Measurements from ENCODE around the gene MYRIP.

MYRIP gene

DNA sequence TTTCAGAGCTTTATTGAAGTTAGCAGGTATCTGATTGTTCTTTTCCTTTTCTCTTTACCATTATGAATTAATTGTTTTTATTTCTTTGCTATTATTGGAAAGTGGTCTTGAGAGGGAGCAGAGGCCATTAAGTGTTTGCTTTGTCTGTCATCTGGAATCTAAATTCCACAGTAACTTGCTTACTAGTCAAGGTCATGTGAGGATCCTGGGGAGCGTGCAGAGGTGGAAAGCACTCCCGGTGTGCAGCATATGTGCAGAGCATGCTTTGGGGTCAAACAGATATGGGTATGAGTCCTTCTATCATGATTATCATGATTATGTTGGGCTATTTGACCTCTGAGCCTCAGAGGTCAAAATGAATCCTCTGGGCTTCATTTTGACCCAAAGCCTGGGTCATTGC lies 96.4 kb downstream of the MYRIP start:
- DNase-seq (ENCODE audit: low read depth in 2 of 2) = no peak

DNA sequence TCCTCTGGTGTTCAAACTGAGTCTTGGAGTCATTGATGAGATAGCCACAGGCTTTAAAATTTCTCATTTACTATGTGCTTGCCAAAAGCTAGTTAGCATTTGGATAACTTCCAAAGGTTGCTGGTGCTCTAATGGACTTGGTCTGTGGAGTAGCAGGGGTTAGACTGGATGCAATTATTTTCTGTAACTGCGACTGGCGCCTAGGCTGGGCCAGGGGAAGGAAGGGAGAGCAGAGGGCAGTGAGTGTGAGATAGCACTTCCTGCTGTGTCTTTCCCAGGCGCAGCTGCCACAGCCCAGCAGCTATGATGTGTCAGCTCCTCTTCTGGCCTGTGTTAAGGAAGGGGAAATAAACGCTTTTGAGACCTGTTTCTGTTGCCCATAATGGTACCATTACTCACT lies 98.6 kb downstream of the MYRIP start:
- no peak for DNase-seq (ENCODE audit: low read depth in 2 of 2)

- no peak for DNase-seq (ENCODE audit: low read depth in 2 of 2)
Measured at GRCh38 chr3:39910135-39910534, 100.7 kb downstream of the MYRIP start.

GRCh38 chr3:39910826-39911464 lies 101.5 kb downstream of the MYRIP start:
- no peak for DNase-seq (ENCODE audit: low read depth in 2 of 2)

DNA sequence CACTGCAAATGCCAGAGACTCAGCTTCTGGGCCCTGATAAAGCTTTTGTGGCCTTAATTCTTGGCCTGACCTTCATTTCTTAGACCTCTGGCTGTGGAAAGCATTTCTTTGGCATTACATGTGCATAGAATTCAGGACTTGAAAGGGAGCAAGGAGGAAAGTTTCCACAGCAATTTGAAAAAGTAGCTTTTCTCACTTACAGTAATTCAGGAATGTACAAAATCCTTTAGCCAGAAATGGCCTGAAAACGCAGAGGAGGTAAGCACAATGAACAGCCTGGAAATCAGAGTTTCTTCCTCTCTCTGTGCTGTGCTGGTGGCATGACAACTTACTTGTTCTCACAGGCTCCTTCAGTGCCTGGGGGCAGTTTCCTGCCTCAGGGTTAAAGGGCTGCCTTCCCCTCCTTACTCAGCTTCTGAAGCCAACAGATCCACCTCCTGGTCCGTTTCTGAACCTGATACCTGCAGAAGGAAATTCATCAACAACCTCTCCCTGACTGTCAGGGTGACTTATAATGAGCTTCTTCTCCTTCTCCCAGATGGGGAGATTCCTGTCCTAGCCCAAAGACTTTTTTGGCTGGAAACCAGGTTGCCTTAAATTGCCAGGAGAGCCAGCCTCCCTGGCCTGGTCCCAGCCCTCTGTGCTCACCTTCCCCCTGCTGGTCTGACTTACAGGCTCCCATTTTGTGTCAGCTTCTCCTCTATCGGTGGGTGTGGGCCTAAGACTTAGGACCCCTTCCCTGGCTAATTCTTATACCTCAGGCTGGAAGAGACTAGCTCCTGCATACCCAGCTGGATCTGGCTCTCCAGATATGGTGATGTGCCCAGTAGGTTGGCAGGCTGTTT lies 102.3 kb downstream of the MYRIP start:
- no peak for DNase-seq (ENCODE audit: low read depth in 2 of 2)

GRCh38 chr3:39915027-39915426 lies 105.6 kb downstream of the MYRIP start:
- no peak for DNase-seq (ENCODE audit: low read depth in 2 of 2)

DNA sequence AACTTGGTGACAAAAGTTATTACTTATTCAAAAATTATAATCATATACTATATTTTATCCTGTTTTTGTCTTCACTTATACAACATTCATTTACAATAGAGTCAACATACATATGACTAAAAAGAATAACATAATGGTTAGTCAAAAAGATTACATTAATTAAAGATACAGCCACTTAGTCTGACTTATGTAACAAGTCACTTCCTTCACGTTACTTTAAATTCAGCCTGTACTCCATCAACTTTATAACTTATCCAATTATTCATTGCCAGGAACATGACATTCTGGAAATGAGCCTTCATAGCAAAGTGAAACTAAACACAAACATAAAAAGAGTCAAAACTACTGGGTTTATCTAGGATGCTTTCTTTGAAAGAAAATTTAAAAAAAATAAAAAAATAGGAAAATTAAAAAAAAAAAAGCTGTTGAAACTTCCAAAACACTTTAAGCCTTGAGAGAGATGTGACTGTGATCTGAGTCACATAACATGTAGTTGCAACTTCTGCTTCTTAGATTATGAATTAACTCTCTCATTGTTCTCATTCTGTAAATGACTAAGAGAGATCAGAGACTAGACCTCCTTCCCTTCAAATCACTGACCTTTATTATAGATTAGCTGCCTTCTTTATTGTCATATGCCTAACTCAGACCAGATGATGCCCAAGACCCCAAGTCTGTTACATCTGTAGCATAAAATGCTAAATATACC lies 107.8 kb downstream of the MYRIP start:
- no peak for DNase-seq (ENCODE audit: low read depth in 2 of 2)

DNA sequence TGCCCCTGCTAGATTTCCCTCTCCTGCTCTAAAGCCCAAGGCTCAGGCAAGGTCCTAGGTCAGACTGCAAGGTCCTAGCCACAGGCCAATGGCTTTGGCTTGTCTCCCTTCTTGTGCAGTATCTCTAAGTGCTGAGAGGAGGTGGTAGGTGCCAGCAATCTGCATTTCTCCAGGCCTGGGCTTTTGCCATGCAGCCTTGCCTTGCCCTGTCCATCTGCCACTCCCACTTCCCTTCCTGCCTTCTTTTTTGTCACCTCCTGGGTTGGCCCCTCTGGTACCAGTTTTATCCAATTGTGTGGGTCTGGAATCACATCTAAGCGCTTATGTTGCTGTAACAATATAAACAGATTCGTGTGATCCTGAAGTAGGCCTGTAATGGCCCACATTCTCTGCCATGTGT lies 109.9 kb downstream of the MYRIP start:
- no peak for DNase-seq (ENCODE audit: low read depth in 2 of 2)

GRCh38 chr3:39920271-39920670 lies 110.9 kb downstream of the MYRIP start:
- DNase-seq (ENCODE audit: low read depth in 2 of 2) = no peak

- no peak for DNase-seq (ENCODE audit: low read depth in 2 of 2)
Measured at GRCh38 chr3:39927479-39927878, 118.1 kb downstream of the MYRIP start.

DNA sequence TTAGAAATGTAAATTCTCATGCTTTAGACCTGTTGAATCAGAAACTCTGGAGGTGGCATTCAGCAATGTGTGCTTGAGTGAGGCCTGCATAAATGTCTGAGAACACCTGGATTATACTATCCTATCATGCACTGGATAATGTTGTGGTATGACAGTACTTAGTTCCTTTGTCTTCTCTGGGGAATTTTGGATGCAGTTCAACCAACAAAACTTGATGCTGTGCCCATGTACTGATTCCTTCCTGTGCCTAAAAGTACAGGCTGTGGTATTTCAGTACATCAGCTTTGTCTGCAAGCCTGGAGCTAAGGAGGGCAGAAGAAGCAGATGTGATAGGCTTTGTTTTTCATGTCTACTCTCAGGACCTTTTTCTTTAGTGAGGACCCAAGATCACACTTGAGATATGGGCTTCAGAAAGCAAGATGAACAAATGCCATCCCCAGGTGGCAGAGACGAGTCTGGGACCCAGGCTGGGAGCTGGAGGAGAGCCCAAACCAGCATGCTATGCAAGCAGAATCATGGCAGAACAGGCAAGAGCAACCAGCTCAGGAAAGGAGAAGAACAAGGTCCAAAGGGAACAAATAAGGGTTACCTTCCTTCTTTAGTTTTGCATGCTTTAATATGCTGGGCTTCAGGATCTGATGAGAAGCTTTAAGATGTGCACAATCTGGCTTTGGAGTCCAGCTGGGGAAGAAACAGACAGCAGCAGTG lies 124.7 kb downstream of the MYRIP start:
- DNase-seq (ENCODE audit: low read depth in 2 of 2) = no peak

- DNase-seq (ENCODE audit: low read depth in 2 of 2) = no peak
Measured at GRCh38 chr3:39934696-39935095, 125.3 kb downstream of the MYRIP start.

- no peak for DNase-seq (ENCODE audit: low read depth in 2 of 2)
Measured at GRCh38 chr3:39935261-39935660, 125.9 kb downstream of the MYRIP start.

DNA sequence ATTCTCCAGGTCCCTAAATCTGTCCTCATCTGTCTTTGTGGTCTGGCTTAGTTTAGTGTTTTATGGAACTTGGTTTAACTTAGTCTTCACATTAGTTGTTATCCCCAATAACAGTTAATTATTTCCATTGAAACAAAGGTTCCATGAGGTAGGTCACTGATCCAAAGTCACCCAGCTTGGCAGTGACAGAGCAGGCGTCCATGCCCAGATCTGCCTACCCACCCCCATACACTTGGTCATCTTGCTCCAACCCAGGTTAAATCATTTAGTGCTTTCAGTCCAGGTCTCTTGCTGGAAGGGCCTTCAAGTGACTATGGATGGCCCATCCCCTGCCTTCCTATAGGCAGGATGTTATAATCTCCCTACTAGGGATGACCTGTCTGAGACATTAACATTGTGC lies 127.4 kb downstream of the MYRIP start:
- DNase-seq (ENCODE audit: low read depth in 2 of 2) = no peak

DNA sequence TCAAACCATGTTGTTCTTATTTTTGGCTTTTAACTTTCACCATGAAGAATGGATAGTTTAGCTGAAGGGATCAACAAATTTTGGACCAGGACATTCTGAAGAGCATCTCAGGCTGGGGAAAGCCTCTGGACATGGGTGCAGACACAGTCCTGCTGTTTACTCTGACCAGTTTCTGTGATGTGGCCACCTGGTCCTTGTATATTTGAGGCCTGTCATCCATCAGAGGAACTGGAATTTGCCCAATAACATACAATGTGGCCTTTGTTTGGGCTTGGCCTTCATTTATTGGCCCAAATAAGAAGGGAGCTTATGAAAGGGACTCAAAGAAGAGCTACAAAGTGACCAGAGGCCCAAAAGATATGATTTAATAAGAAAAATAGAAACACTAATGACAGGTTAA lies 127.9 kb downstream of the MYRIP start:
- DNase-seq (ENCODE audit: low read depth in 2 of 2) = no peak

DNA sequence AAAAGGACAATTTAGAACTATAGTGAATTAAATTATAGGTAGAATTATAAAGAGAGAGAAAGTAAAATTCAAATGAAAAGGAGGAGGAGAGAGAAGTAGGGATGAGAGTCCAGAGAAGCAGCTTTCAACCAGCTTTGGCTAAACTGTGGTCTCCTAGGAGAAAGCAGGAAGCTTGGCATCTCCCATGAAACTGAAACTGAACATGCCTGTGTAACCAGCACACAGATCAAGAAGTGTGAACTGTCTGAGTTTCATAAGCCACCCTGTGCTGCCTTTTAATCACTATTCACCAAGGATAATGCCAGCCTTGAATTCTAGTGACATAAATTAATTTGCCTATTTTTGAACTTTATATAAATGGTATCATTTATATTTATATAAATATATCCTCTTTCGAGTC lies 128.5 kb downstream of the MYRIP start:
- no peak for DNase-seq (ENCODE audit: low read depth in 2 of 2)

DNA sequence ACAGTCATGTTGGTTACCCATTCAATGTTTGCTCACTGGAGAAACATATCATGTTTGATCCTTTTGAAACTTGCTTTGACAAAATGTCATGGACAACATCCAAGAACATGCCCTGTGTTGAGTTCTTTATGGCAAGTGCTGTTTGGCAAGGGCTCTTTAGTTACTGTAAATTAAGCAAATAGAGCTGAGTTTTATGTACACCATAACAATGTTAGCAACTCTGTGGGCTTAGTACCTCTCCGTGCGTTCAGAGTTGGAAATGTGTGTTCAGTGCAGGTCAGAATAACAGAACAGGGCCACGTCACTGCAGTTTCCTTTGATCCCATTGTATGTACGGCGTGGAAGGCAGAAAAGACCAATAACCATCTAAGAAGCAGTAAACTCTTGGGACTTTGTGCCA lies 132.5 kb downstream of the MYRIP start:
- DNase-seq (ENCODE audit: low read depth in 2 of 2) = no peak

DNA sequence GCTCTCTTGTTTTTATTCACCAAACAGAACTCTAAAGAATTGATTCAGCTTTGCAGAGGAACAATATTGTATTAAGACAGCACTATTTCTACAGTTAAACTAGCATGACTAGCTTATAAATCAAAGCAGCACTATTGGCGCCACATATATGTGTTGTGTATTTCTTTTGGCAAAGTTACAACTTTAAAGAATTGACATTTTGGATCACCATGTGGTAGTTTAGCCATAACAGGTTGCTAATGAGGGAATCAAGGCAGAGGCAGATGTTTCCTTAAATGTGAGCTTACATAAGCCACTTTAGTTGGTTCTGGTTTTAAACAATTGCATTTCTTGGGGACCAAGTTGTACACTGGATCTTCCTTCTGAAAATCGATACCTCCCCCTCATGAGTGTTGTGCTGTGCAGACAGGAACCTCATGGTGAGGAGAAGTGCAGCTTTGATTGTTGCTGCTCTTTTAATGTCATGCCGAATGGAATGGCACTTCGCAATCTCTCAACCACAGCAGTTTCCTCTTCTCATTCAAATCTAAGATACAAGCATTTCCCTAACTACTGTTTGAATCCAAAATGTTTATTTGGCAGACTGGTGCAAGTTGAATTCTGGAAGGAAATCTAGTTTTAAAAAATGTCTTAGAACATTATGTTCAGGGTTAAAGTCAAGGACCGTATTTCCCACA lies 151.2 kb downstream of the MYRIP start:
- no peak for DNase-seq (ENCODE audit: low read depth in 2 of 2)

DNA sequence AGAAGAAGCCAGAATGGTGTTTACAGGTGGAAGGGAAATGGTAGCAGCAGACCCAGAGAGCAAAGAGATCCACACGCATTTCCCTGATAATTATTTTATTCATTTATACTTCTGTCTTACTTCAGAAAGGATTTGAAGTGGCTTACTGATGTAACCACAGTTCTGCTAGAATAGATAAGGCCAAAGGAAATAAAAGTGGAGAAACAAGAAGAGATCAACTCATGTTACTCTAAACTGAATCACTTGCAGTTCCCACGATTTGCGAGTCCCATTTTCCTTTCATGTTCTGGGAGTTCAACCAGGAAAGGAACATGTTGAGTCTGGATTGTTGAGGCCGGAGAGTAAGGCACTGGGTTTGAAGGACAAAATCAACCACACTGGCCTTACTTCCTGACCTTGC lies 151.8 kb downstream of the MYRIP start:
- DNase-seq (ENCODE audit: low read depth in 2 of 2) = no peak

DNA sequence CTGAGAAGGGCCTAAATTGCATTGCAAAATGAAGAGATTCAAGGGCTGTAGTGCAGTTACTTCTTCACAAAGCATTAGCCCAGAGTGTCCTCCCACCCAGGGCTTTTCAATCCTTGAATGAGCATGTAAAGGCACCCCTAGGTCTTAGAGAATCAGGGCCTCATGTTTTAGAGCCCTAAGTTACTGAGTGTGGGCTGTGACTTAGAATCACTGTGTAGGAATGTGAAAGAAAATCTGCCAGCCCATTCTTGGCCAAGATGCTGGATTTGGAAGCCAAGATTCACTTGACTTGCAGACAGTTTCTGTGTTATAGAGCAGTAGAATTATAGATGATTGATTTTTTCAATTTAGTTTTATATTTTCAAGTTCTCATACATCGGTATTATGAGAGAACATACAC lies 153.2 kb downstream of the MYRIP start:
- DNase-seq (ENCODE audit: low read depth in 2 of 2) = no peak

DNA sequence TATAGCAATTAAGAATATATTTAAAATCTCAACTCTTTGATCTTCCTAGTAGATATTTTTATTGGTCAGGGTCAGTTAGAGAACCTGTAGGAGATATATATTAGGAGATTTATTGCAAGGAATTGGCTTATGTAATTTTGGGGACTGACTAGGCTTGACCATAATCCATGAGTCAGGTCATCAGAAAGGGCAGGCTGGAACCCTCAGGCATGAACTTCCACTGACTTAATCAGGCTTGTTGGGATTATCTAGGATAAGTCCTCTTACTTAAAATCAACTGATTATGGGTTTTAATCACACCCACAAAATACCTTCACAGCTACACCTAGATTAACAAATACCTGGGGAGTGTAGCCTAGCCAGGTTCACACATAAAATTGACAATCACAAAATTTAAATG lies 156.1 kb downstream of the MYRIP start:
- no peak for DNase-seq (ENCODE audit: low read depth in 2 of 2)

DNA sequence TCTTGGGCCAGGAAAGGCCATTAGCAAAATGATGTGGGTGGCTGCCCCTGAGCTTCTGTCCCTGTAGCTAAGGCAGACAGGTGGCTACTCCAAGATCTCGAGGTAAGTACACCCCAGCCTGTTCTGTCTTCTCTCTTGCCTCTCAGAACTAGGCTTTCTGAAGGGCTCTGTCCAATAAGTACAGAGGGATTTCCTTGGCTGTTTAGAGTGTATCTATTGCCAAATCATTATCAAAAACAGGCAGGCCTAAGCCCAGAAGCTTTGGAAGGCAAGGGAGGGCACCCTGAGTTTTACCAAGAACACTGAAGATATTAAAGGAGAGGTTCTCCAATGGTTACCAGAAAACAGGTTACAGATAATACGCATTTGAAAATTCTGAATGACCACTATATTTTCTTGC lies 156.6 kb downstream of the MYRIP start:
- DNase-seq (ENCODE audit: low read depth in 2 of 2) = no peak
